ENCODE results near the gene KRTAP6-1.

KRTAP6-1 gene

DNA sequence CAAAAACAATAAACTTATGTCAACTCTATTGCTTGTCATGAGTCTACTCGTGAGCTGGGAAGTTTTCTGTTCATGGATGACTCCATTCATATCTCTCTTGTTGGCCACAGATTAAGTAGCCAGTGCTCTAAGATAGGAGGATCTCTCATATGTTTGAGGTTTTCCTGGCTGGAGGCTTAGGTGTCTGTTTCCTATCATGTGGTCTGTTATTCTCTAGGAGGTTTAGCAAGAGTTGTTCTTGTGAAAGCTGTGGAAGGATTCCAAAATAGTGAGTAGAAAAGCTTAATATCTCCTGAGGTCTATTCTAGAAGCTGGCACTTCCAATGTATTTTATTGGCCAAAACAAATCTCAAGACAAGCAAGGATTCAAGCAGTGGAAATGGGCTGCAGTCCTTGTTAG is 15.5 kb upstream of the KRTAP6-1 start:
- in situ Hi-C loops (cut with MboI; ENCODE audit: low pct_unique_long_range_greater_than_20kb, low sequenced_read_pairs, unreplicated experiment): no loop called here
- TF ChIP-seq, protein P1, sequence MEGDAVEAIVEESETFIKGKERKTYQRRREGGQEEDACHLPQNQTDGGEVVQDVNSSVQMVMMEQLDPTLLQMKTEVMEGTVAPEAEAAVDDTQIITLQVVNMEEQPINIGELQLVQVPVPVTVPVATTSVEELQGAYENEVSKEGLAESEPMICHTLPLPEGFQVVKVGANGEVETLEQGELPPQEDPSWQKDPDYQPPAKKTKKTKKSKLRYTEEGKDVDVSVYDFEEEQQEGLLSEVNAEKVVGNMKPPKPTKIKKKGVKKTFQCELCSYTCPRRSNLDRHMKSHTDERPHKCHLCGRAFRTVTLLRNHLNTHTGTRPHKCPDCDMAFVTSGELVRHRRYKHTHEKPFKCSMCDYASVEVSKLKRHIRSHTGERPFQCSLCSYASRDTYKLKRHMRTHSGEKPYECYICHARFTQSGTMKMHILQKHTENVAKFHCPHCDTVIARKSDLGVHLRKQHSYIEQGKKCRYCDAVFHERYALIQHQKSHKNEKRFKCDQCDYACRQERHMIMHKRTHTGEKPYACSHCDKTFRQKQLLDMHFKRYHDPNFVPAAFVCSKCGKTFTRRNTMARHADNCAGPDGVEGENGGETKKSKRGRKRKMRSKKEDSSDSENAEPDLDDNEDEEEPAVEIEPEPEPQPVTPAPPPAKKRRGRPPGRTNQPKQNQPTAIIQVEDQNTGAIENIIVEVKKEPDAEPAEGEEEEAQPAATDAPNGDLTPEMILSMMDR (IDR thresholded peaks at IDR 0.05; ENCODE audit: extremely low read depth, insufficient read depth, missing control alignments): no peak
- no peak for DNase-seq (ENCODE audit: low spot score)

GRCh38 chr21:30628109-30628508 is 14.4 kb upstream of the KRTAP6-1 start:
- no peak for DNase-seq (ENCODE audit: low spot score)
- TF ChIP-seq, protein P1 (IDR thresholded peaks at IDR 0.05; ENCODE audit: extremely low read depth, insufficient read depth, missing control alignments): no peak
- in situ Hi-C loops (cut with MboI; ENCODE audit: low pct_unique_long_range_greater_than_20kb, low sequenced_read_pairs, unreplicated experiment): no loop called here

DNA sequence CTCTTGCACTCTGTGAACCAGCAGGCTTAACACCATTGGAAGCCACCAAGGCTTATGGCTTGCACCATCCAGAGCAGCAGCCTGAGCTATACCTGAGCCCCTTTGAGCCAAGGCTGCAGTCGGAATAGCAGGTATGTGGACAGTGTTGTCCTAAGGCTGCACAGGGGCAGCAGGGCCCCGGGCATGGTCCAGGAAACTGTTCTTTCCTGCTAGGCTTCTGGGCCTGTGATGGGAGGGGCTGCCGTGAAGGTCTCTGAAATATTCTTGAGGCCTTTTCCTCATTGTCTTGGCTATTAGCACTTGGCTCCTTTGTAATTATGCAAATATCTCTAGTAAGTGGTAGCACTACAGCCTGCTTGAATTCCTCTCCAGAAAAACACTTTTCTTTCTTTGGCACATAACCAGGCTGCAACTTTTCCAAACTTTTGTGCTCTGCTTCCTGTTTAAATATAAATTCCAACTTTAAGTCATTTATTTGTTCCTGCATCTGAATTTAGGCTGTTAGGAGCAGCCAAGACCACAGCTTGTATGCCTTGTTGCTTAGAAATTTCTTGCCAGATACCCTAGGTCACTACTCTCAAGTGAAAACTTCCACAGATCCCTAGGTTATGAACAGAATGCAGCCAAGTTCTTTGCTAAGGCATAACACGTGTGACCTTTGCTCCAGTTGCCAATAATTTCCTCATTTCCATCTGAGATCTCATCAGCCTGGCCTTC is 11.9 kb upstream of the KRTAP6-1 start:
- DNase-seq (ENCODE audit: low spot score): no peak
- in situ Hi-C loops (cut with MboI; ENCODE audit: low pct_unique_long_range_greater_than_20kb, low sequenced_read_pairs, unreplicated experiment): no loop called here
- TF ChIP-seq, protein P1 (IDR thresholded peaks at IDR 0.05; ENCODE audit: extremely low read depth, insufficient read depth, missing control alignments): no peak

DNA sequence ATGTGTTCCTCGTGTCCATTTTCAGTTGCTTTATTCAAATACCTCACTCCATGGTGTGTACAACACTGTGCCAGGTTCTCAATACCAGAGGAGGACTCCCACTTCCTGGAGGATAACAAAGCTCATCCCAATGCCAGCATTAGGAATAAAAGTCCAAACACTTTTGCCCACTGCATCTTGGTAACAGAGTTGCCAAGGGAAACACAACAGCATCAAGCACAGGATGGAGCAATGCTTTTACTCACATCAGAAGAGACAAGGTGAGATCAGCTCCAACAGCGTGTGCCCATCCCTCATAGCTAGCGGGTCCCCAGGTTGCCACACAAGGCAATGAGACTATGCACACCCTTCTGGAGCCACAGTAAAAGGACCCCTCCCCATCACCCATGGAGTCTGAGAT is 9.6 kb upstream of the KRTAP6-1 start:
- in situ Hi-C loops (cut with MboI; ENCODE audit: low pct_unique_long_range_greater_than_20kb, low sequenced_read_pairs, unreplicated experiment): loop anchor here (25.0 kb wide), 1 partner anchor 89 kb away; the partner anchor contains the start of gene KRTAP21-3
- no peak for DNase-seq (ENCODE audit: low spot score)
- TF ChIP-seq, protein P1 (IDR thresholded peaks at IDR 0.05; ENCODE audit: extremely low read depth, insufficient read depth, missing control alignments): no peak

GRCh38 chr21:30620522-30620921 is 6.8 kb upstream of the KRTAP6-1 start, which contains the start of gene KRTAP20-4:
Gene KRTAP20-4 (plus strand): TSS chr21:30620627.
- DNase-seq (ENCODE audit: low spot score): no peak
- TF ChIP-seq, protein P1 (IDR thresholded peaks at IDR 0.05; ENCODE audit: extremely low read depth, insufficient read depth, missing control alignments): no peak

DNA sequence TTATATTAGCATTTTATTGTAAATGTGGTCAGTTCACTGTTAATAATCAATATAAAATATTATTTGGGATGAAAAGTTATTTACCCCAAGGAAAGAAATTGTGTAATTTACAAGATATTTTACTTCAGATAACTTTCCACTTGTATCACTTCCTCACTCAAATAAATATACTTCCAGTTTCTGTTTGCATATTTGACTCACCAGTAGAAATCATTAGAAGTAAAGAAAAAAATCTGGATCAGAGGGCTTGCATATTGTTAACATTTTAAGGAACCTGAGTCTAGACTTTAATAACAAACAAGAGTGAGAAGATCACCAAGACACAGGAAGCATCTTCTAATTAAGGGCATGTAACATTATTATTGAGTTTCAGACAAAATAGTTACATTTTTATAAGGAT is 6.3 kb upstream of the KRTAP6-1 start:
- DNase-seq (ENCODE audit: low spot score): no peak
- TF ChIP-seq, protein P1 (IDR thresholded peaks at IDR 0.05; ENCODE audit: extremely low read depth, insufficient read depth, missing control alignments): no peak
- in situ Hi-C loops (cut with MboI; ENCODE audit: low pct_unique_long_range_greater_than_20kb, low sequenced_read_pairs, unreplicated experiment): loop anchor here (25.0 kb wide), 1 partner anchor 92 kb away; the partner anchor contains the start of gene KRTAP21-3

More at GRCh38 chr21:30620522-30620921, 6.8 kb upstream of the KRTAP6-1 start, which contains the start of gene KRTAP20-4:
- in situ Hi-C loops (cut with MboI; ENCODE audit: low pct_unique_long_range_greater_than_20kb, low sequenced_read_pairs, unreplicated experiment): loop anchor here (25.0 kb wide), 1 partner anchor 92 kb away; the partner anchor contains the start of gene KRTAP21-3

All from GM13977 (cell line).